H1 (cell line): Measurements from ENCODE around the gene RASGRP3. TPM values are rescaled to one million over a fixed set of nuclear protein-coding genes. Genes with fewer than 3 reads are reported as not detected.

Experiments used
- CTCF ChIA-PET: fragments of 300-600 bp; sonication (Branson Sonifier 250); formaldehyde crosslinking; loops from one replicate; lab custom pipeline; 2021; ENCODE audit not compliant: partially characterized antibody; lab: Charles Lee
- POLR2A ChIA-PET: fragments of 300-600 bp; sonication (Branson Sonifier 250); formaldehyde crosslinking; loops from one replicate; lab custom pipeline; 2021; ENCODE audit warnings: inconsistent platforms; ENCODE audit not compliant: partially characterized antibody; lab: Charles Lee
- DNase-seq, 2 experiments: peaks; one replicate each; pipeline versions ENCODE4 v3.0.0 to v3.0.0-alpha.2; 2010 to 2022; ENCODE audit warnings: low spot score in 2 of 2, low read depth in 1 of 2, mixed read lengths in 1 of 2
- FAIRE-seq: peaks from 2 replicates; lab custom pipeline; 2011; peaks lifted over from hg19 to GRCh38; lab: Jason Lieb, UNC
- H2AFZ ChIP-seq: 2 replicates; pipeline ENCODE4 v1.8.1; 2012; ENCODE audit warnings: low read length, inconsistent platforms
- H2AK5ac ChIP-seq: 2 replicates; pipeline ENCODE4 v1.6.1; 2013; ENCODE audit warnings: low read depth, low read length
- H2BK120ac ChIP-seq: replicated peaks from 2 replicates; pipeline ENCODE3; 2013; ENCODE audit warnings: low read depth, low read length, inconsistent platforms
- H2BK12ac ChIP-seq: 2 replicates; pipeline ENCODE4 v1.6.1; 2013; ENCODE audit warnings: low read depth, low read length
- H2BK15ac ChIP-seq: 2 replicates; pipeline ENCODE4 v1.6.1; 2013; ENCODE audit warnings: low read length
- H2BK20ac ChIP-seq: 2 replicates; pipeline ENCODE4 v1.6.1; 2013; ENCODE audit warnings: low read length
- H2BK5ac ChIP-seq: 2 replicates; pipeline ENCODE4 v1.6.1; 2013; ENCODE audit warnings: low read depth, low read length
- H3K14ac ChIP-seq: 2 replicates; pipeline ENCODE4 v1.6.1; 2013; ENCODE audit warnings: inconsistent platforms; ENCODE audit not compliant: insufficient read length
- H3K18ac ChIP-seq: 2 replicates; pipeline ENCODE4 v1.6.1; 2013; ENCODE audit warnings: low read length; ENCODE audit errors: extremely low read depth
- H3K23ac ChIP-seq: 2 replicates; pipeline ENCODE4 v1.6.1; 2013; ENCODE audit warnings: inconsistent platforms; ENCODE audit not compliant: insufficient read length
- H3K23me2 ChIP-seq: 2 replicates; pipeline ENCODE4 v1.6.1; 2013; ENCODE audit warnings: low read depth, low read length
- H3K27ac ChIP-seq: 2 replicates; pipeline ENCODE4 v1.6.1; 2011; ENCODE audit warnings: low read depth, low read length, inconsistent platforms
- H3K27me3 ChIP-seq, 4 experiments: replicated peaks in 1 of 4; 1 replicate in 1 of 4; 2 replicates in 3 of 4; pipeline versions ENCODE4 v1.6.1 to v1.8.1; 2011 to 2013; ENCODE audit warnings: low read length in 3 of 4, mild to moderate bottlenecking in 3 of 4, inconsistent platforms in 2 of 4, mixed read lengths in 2 of 4, moderate library complexity in 1 of 4; ENCODE audit not compliant: control insufficient read depth in 3 of 4, insufficient read depth in 3 of 4; ENCODE audit errors: extremely low read depth in 1 of 4
- H3K36me3 ChIP-seq, 4 experiments: 2 replicates each; pipeline versions ENCODE4 v1.6.1 to v1.8.1; 2011 to 2013; ENCODE audit warnings: mild to moderate bottlenecking in 4 of 4, low read length in 3 of 4, moderate library complexity in 2 of 4, control low read depth in 1 of 4, inconsistent platforms in 1 of 4; ENCODE audit not compliant: insufficient read depth in 4 of 4, control insufficient read depth in 2 of 4
- H3K4ac ChIP-seq: replicated peaks from 2 replicates; pipeline ENCODE3; 2013; ENCODE audit warnings: low read length, low read depth, mixed read lengths, inconsistent platforms; ENCODE audit not compliant: insufficient read length
- H3K4me1 ChIP-seq, 4 experiments: replicated peaks in 1 of 4; 1 replicate in 1 of 4; 2 replicates in 3 of 4; pipeline versions ENCODE4 v1.6.1 to v1.8.1; 2011 to 2013; ENCODE audit warnings: low read length in 3 of 4, inconsistent platforms in 2 of 4, mixed read lengths in 1 of 4; ENCODE audit not compliant: insufficient read depth in 4 of 4, control insufficient read depth in 3 of 4
- H3K4me2 ChIP-seq, 2 experiments: 2 replicates each; pipeline versions ENCODE4 v1.6.1 to v1.8.1; 2011 to 2013; ENCODE audit warnings: low read depth in 2 of 2, low read length in 2 of 2, control low read depth in 1 of 2, inconsistent platforms in 1 of 2, mild to moderate bottlenecking in 1 of 2; ENCODE audit not compliant: insufficient read depth in 1 of 2
- H3K4me3 ChIP-seq, 4 experiments: fragments of 200-600, 300-600 bp in 1 of 4; sonication (generic), shearing (Covaris generic), sonication (Bioruptor Twin) in 1 of 4; 2 replicates each; pipeline versions ENCODE4 v1.5.1 to v1.8.1; 2011 to 2016; ENCODE audit warnings: low read length in 4 of 4, low read depth in 3 of 4, control low read depth in 2 of 4, inconsistent platforms in 2 of 4, mild to moderate bottlenecking in 2 of 4, mixed read lengths in 1 of 4, moderate library complexity in 1 of 4; ENCODE audit not compliant: insufficient read depth in 2 of 4; ENCODE audit errors: extremely low read depth in 1 of 4
- H3K56ac ChIP-seq: replicated peaks from 2 replicates; pipeline ENCODE3; 2013; ENCODE audit warnings: low read depth, mild to moderate bottlenecking, mixed read lengths, low read length, inconsistent platforms; ENCODE audit not compliant: insufficient read length
- H3K79me1 ChIP-seq: 2 replicates; pipeline ENCODE4 v1.6.1; 2013; ENCODE audit warnings: low read depth, low read length, control low read depth
- H3K79me2 ChIP-seq, 2 experiments: 2 replicates each; pipeline versions ENCODE4 v1.6.1 to v1.8.1; 2012 to 2013; ENCODE audit warnings: low read length in 2 of 2, mild to moderate bottlenecking in 2 of 2, inconsistent platforms in 1 of 2; ENCODE audit not compliant: insufficient read depth in 2 of 2, control insufficient read depth in 1 of 2
- H3K9ac ChIP-seq, 4 experiments: replicated peaks in 1 of 4; 1 replicate in 1 of 4; 2 replicates in 3 of 4; pipeline versions ENCODE4 v1.6.1 to v1.8.1; 2011 to 2013; ENCODE audit warnings: low read depth in 3 of 4, low read length in 3 of 4, control low read depth in 2 of 4, mild to moderate bottlenecking in 2 of 4, moderate library complexity in 2 of 4, inconsistent platforms in 1 of 4; ENCODE audit errors: extremely low read depth in 1 of 4
- H3K9me3 ChIP-seq, 2 experiments: 2 replicates each; pipeline versions ENCODE4 v1.6.1 to v1.8.1; 2012 to 2013; ENCODE audit warnings: mild to moderate bottlenecking in 2 of 2, moderate library complexity in 2 of 2, control low read depth in 1 of 2, inconsistent platforms in 1 of 2, low read depth in 1 of 2, low read length in 1 of 2, mixed read lengths in 1 of 2; ENCODE audit not compliant: insufficient read depth in 2 of 2
- H4K20me1 ChIP-seq, 2 experiments: replicated peaks in 1 of 2; 2 replicates each; pipeline versions ENCODE3 to v1.8.1; 2011 to 2013; ENCODE audit warnings: inconsistent platforms in 2 of 2, low read length in 2 of 2, mild to moderate bottlenecking in 1 of 2; ENCODE audit not compliant: insufficient read depth in 2 of 2, control insufficient read depth in 1 of 2
- H4K5ac ChIP-seq: 2 replicates; pipeline ENCODE4 v1.6.1; 2013; ENCODE audit warnings: low read length, low read depth, mixed read lengths, inconsistent platforms; ENCODE audit not compliant: insufficient read length
- H4K8ac ChIP-seq: 2 replicates; pipeline ENCODE4 v1.8.0; 2013; ENCODE audit warnings: mild to moderate bottlenecking, moderate library complexity, low read length, inconsistent platforms; ENCODE audit not compliant: insufficient read depth; ENCODE audit errors: extremely low read depth
- H4K91ac ChIP-seq: replicated peaks from 2 replicates; pipeline ENCODE3; 2013; ENCODE audit warnings: low read length, mixed read lengths, inconsistent platforms; ENCODE audit not compliant: insufficient read length
- SIN3A ChIP-seq, 2 experiments: IDR thresholded peaks in 1 of 2; conservative IDR thresholded peaks in 1 of 2; 2 replicates each; pipeline ENCODE4 v1.6.1; 2011 to 2012; ENCODE audit warnings: low read length in 2 of 2, improper control_type of control experiment in 1 of 2, low read depth in 1 of 2, mild to moderate bottlenecking in 1 of 2
- SIRT6 ChIP-seq: IDR thresholded peaks from one replicate; pipeline ENCODE4 v1.7.1; 2012; ENCODE audit warnings: low read length, inconsistent platforms
- WGBS, 2 experiments: shearing (Covaris generic) in 1 of 2; methylation state at CpG; one replicate each; pipeline versions ENCODE4 v1.1.6 to v1.1.7; 2013 to 2015; ENCODE audit warnings: low lambda C conversion rate in 2 of 2, mixed read lengths in 2 of 2, inconsistent platforms in 1 of 2, low coverage in 1 of 2, missing lambda C conversion rate in 1 of 2; ENCODE audit not compliant: insufficient replicate concordance in 2 of 2, insufficient coverage in 1 of 2, insufficient read length in 1 of 2; ENCODE audit errors: extremely low coverage in 1 of 2, missing lambda C conversion rate in 1 of 2; 5-methylcytosine and 5-hydroxymethylcytosine counted together
- polyA plus RNA-seq, 7 experiments: library from polyadenylated mRNA; depleted of rRNA in 3 of 7; stranded (reverse) in 5 of 7; unstranded in 2 of 7; fragments of >200 nt in 5 of 7; fragments of 200-250 nt in 2 of 7; gene quantifications; 1 replicate in 5 of 7; 2 replicates in 1 of 7; 4 replicates in 1 of 7; pipeline versions ENCODE4 v1.2.1 to v1.2.3, GENCODE V29; 2011 to 2013; ENCODE audit warnings: missing spikeins in 2 of 7, mixed read lengths in 2 of 7
- total RNA-seq: library from RNA; stranded (reverse); fragmentation: NEBNext Ultra II Directional; extraction: Animal tissue kit (Norgen Biotek cat#: 25700); gene quantifications from 2 replicates; pipeline ENCODE4 v1.2.1, GENCODE V29; 2021

Gene RASGRP3
- total and polyA plus RNA-seq, 2 of the 8 experiments (the other 6 are each of a cell fraction or from before 2014, with no cell fraction given) = 0.06 TPM; not detected in 1

- Histone ChIP-seq H2AK5ac (no peak overlapping the region), H3K4me1 (peaks cover 0 to 3% (median 0%) of the 10 kb centered on the region in 4 experiments; a peak in 1 of 7 replicates), H3K23ac (no peak overlapping the region), H3K14ac (no peak overlapping the region), H4K8ac (no peak overlapping the region), H2BK20ac (no peak overlapping the region), H3K23me2 (no peaks in the 10 kb centered on the region; the same call in 1 of the 2 replicates), H2BK15ac (no peak overlapping the region), H3K9ac (no peak overlapping the region), H3K36me3 (no peaks in the 10 kb centered on the region), H4K5ac (no peak overlapping the region), H2BK12ac (no peak overlapping the region), H2AFZ (no peak overlapping the region), H4K91ac (no peak overlapping the region), H3K18ac (no peak overlapping the region), H3K27ac (no peak overlapping the region), H2BK5ac (no peak overlapping the region), H3K4me2 (no peak overlapping the region), H2BK120ac (no peak overlapping the region), H3K79me2 (no peaks in the 10 kb centered on the region), H4K20me1 (no peaks in the 10 kb centered on the region), H3K4me3 (no peak overlapping the region), H3K4ac (no peak overlapping the region), H3K56ac (no peak overlapping the region), H3K27me3 (no peaks in the 10 kb centered on the region), H3K79me1 (no peaks in the 10 kb centered on the region), H3K9me3 (no peaks in the 10 kb centered on the region)
- DNase-seq = no peak
- no peak for FAIRE-seq
- POLR2A ChIA-PET = interaction anchor here (0.6 to 0.8 kb wide), 2 partner anchors 9 to 723 kb away, joined by 3 read pairs; no protein-coding TSS in a partner anchor
- CTCF ChIA-PET = interaction anchor here (0.6 to 1.4 kb wide), 3 partner anchors 15 to 527 kb away, joined by 3 to 4 read pairs (median 3); no protein-coding TSS in a partner anchor
- WGBS, 2 experiments = 80% methylated on average over 2 of the region's 2 CpGs; no CpG with 5 or more reads in 1 of the 2 experiments
- no peak for TF ChIP-seq SIRT6
- TF ChIP-seq SIN3A (conservative IDR thresholded peaks at IDR 0.05 in 1 of 2, IDR thresholded peaks at IDR 0.05 in 1 of 2; ENCODE audit: low read depth in 1 of 2, low read length in 2 of 2) = no peak
Measured at GRCh38 chr2:33560017-33560416, 83.6 kb downstream of the RASGRP3 start.
